ENCODE results near the gene ASTN1.

Gene ASTN1

GRCh38 chr1:176816232-176816631 is 348.3 kb downstream of the ASTN1 start:
- DNase-seq = no peak

- DNase-seq = no peak
Observed at GRCh38 chr1:176815621-176816020, 348.9 kb downstream of the ASTN1 start.

GRCh38 chr1:176811511-176812288 is 352.8 kb downstream of the ASTN1 start:
- no peak for DNase-seq

GRCh38 chr1:176809292-176809691 is 355.2 kb downstream of the ASTN1 start:
- DNase-seq = no peak
